H9 (cell line): Measurements from ENCODE around the gene NPAS3. TPM values are rescaled to one million over a fixed set of nuclear protein-coding genes. Genes with fewer than 3 reads are reported as not detected.

Experiments used
- DNase-seq: peaks from one replicate; pipeline ENCODE4 v3.0.0-alpha.2; 2017
- H2AFZ ChIP-seq: one replicate; pipeline ENCODE4 v1.6.1; 2013; ENCODE audit warnings: mild to moderate bottlenecking, low read length, control low read depth, moderate library complexity
- H2AK5ac ChIP-seq: 2 replicates; pipeline ENCODE4 v1.6.1; 2013; ENCODE audit warnings: low read length, control low read depth, mixed read lengths; ENCODE audit not compliant: insufficient read length
- H2BK120ac ChIP-seq: one replicate; pipeline ENCODE4 v1.6.1; 2013; ENCODE audit warnings: low read depth, mild to moderate bottlenecking, low read length, control low read depth, inconsistent platforms; ENCODE audit not compliant: poor library complexity, severe bottlenecking
- H2BK12ac ChIP-seq: 2 replicates; pipeline ENCODE4 v1.6.1; 2013; ENCODE audit warnings: low read length, control low read depth, mixed read lengths, low read depth; ENCODE audit not compliant: insufficient read length
- H2BK15ac ChIP-seq: 2 replicates; pipeline ENCODE4 v1.6.1; 2013; ENCODE audit warnings: low read depth, low read length, control low read depth
- H2BK20ac ChIP-seq: one replicate; pipeline ENCODE4 v1.6.1; 2013; ENCODE audit warnings: low read depth, mild to moderate bottlenecking, low read length, control low read depth, inconsistent platforms; ENCODE audit not compliant: poor library complexity, severe bottlenecking
- H2BK5ac ChIP-seq: 2 replicates; pipeline ENCODE4 v1.6.1; 2013; ENCODE audit warnings: low read length, control low read depth, mixed read lengths; ENCODE audit not compliant: insufficient read length
- H3K14ac ChIP-seq: 2 replicates; pipeline ENCODE4 v1.6.1; 2013; ENCODE audit warnings: low read length, control low read depth; ENCODE audit not compliant: insufficient read depth
- H3K18ac ChIP-seq: 2 replicates; pipeline ENCODE4 v1.6.1; 2013; ENCODE audit warnings: low read depth, mild to moderate bottlenecking, mixed read lengths, low read length, control low read depth; ENCODE audit not compliant: insufficient read length
- H3K23ac ChIP-seq: 2 replicates; pipeline ENCODE4 v1.6.1; 2013; ENCODE audit warnings: low read length, control low read depth, mixed read lengths, low read depth; ENCODE audit not compliant: insufficient read length
- H3K23me2 ChIP-seq: 2 replicates; pipeline ENCODE4 v1.6.1; 2013; ENCODE audit warnings: low read depth, mild to moderate bottlenecking, mixed read lengths, low read length, control low read depth; ENCODE audit not compliant: insufficient read length, poor library complexity, severe bottlenecking
- H3K27ac ChIP-seq: 2 replicates; pipeline ENCODE4 v1.5.1; 2013; ENCODE audit warnings: low read length, control low read depth, mixed read lengths, low read depth; ENCODE audit not compliant: insufficient read length
- H3K27me3 ChIP-seq: 2 replicates; pipeline ENCODE4 v1.6.1; 2013; ENCODE audit warnings: low read length, control low read depth, inconsistent platforms; ENCODE audit not compliant: insufficient read depth
- H3K4ac ChIP-seq: 2 replicates; pipeline ENCODE4 v1.6.1; 2013; ENCODE audit warnings: low read depth, mild to moderate bottlenecking, control low read depth, inconsistent platforms, low read length, moderate library complexity
- H3K4me1 ChIP-seq: 2 replicates; pipeline ENCODE4 v1.6.1; 2013; ENCODE audit warnings: low read length, control low read depth, inconsistent platforms; ENCODE audit not compliant: insufficient read depth
- H3K4me2 ChIP-seq: 2 replicates; pipeline ENCODE4 v1.6.1; 2013; ENCODE audit warnings: low read length, control low read depth, mixed read lengths; ENCODE audit not compliant: insufficient read length, insufficient read depth
- H3K56ac ChIP-seq: 2 replicates; pipeline ENCODE4 v1.6.1; 2013; ENCODE audit warnings: low read depth, mild to moderate bottlenecking, mixed read lengths, low read length, control low read depth; ENCODE audit not compliant: insufficient read length
- H3K79me1 ChIP-seq: 2 replicates; pipeline ENCODE4 v1.6.1; 2013; ENCODE audit warnings: low read depth, mild to moderate bottlenecking, moderate library complexity, low read length, control low read depth, inconsistent platforms; ENCODE audit not compliant: insufficient read depth, poor library complexity, severe bottlenecking
- H3K79me2 ChIP-seq: 2 replicates; pipeline ENCODE4 v1.6.1; 2013; ENCODE audit warnings: low read length, control low read depth, inconsistent platforms; ENCODE audit not compliant: insufficient read depth
- H3K9ac ChIP-seq: 2 replicates; pipeline ENCODE4 v1.6.1; 2013; ENCODE audit warnings: low read length, control low read depth, mixed read lengths; ENCODE audit not compliant: insufficient read length; ENCODE audit errors: extremely low read depth
- H3K9me3 ChIP-seq: one replicate; pipeline ENCODE4 v1.6.1; 2013; ENCODE audit warnings: low read depth, low read length, inconsistent platforms; ENCODE audit not compliant: control insufficient read depth
- H3T11ph ChIP-seq: one replicate; pipeline ENCODE4 v1.6.1; 2013; ENCODE audit warnings: mild to moderate bottlenecking, low read length, control low read depth, inconsistent platforms
- H4K20me1 ChIP-seq: one replicate; pipeline ENCODE4 v1.6.1; 2013; ENCODE audit not compliant: control insufficient read depth, insufficient read length, insufficient read depth
- H4K5ac ChIP-seq: 2 replicates; pipeline ENCODE4 v1.6.1; 2013; ENCODE audit warnings: low read depth, mild to moderate bottlenecking, mixed read lengths, low read length, control low read depth; ENCODE audit not compliant: insufficient read length
- H4K8ac ChIP-seq: replicated peaks from 2 replicates; pipeline ENCODE4 v1.6.1; 2013; ENCODE audit warnings: low read length, control low read depth, mixed read lengths, low read depth; ENCODE audit not compliant: insufficient read length
- H4K91ac ChIP-seq: 2 replicates; pipeline ENCODE4 v1.6.1; 2013; ENCODE audit warnings: low read depth, mild to moderate bottlenecking, moderate library complexity, mixed read lengths, low read length, control low read depth; ENCODE audit not compliant: insufficient read length
- H3K27ac Mint-ChIP-seq, 3 experiments: 2 replicates in 2 of 3; 3 replicates in 1 of 3; pipeline ENCODE4 v1.8.0; 2020 to 2021; ENCODE audit warnings: mixed read lengths in 3 of 3, mild to moderate bottlenecking in 1 of 3, moderate library complexity in 1 of 3
- H3K27me3 Mint-ChIP-seq: 2 replicates; pipeline ENCODE4 v1.8.0; 2021; ENCODE audit warnings: low read depth, mild to moderate bottlenecking, moderate library complexity, mixed read lengths
- H3K36me3 Mint-ChIP-seq, 3 experiments: 2 replicates in 2 of 3; 3 replicates in 1 of 3; pipeline ENCODE4 v1.8.0; 2020 to 2021; ENCODE audit warnings: low read depth in 3 of 3, mixed read lengths in 3 of 3; ENCODE audit not compliant: insufficient read depth in 1 of 3
- H3K4me1 Mint-ChIP-seq, 2 experiments: 2 replicates each; pipeline ENCODE4 v1.8.0; 2020; ENCODE audit warnings: mixed read lengths in 2 of 2
- H3K4me3 Mint-ChIP-seq, 2 experiments: 2 replicates in 1 of 2; 3 replicates in 1 of 2; pipeline ENCODE4 v1.8.0; 2020 to 2021; ENCODE audit warnings: mild to moderate bottlenecking in 2 of 2, mixed read lengths in 2 of 2, moderate library complexity in 1 of 2
- H3K9me3 Mint-ChIP-seq, 2 experiments: 2 replicates in 1 of 2; 3 replicates in 1 of 2; pipeline ENCODE4 v1.8.0; 2020; ENCODE audit warnings: mild to moderate bottlenecking in 2 of 2, mixed read lengths in 2 of 2, moderate library complexity in 1 of 2
- CTCF ChIP-seq: fragments of 200-600 bp; sonication (generic); conservative IDR thresholded peaks from 3 replicates; pipeline ENCODE4 v1.8.0; 2021; ENCODE audit warnings: antibody characterized with exemption, mild to moderate bottlenecking
- WGBS: extraction: QIAGEN DNeasy Blood & Tissue Kit; methylation state at CpG from one replicate; pipeline ENCODE4 v1.1.7; 2013; ENCODE audit warnings: missing lambda C conversion rate, low lambda C conversion rate, mixed read lengths; ENCODE audit not compliant: insufficient read length; ENCODE audit errors: extremely low coverage; 5-methylcytosine and 5-hydroxymethylcytosine counted together
- total RNA-seq: library from RNA; stranded (reverse); gene quantifications from 2 replicates; pipeline ENCODE4 v1.2.1, GENCODE V29; 2021

Gene NPAS3
- total RNA-seq, 1 experiment from 2014 or later: 0.17 TPM

- WGBS: no CpG with 5 or more reads among the region's 6 CpGs
- no peak overlapping the region for H2BK120ac ChIP-seq
- no peak overlapping the region for H2BK15ac ChIP-seq
- H4K8ac ChIP-seq: no peak overlapping the region
- H3K14ac ChIP-seq: no peak overlapping the region
- H2AFZ ChIP-seq: no peak overlapping the region
- no peak overlapping the region for H2BK20ac ChIP-seq
- no peaks in the 10 kb centered on the region for H3K79me2 ChIP-seq
- H3K9ac ChIP-seq: no peak overlapping the region
- H3K4me2 ChIP-seq: no peak overlapping the region
- H3K27me3 Mint-ChIP-seq: 0 out of 2 replicates have a peak, but pooled peaks cover 2% of the 10 kb centered on the region
- H3K79me1 ChIP-seq: no peaks in the 10 kb centered on the region
- no peak overlapping the region for H3K27ac ChIP-seq
- H3K18ac ChIP-seq: no peak overlapping the region
- H3K4me1 Mint-ChIP-seq: peaks cover 17 to 22% of the 10 kb centered on the region in 2 experiments
- no peak for DNase-seq
- no peaks in the 10 kb centered on the region for H3K27me3 ChIP-seq
- H4K91ac ChIP-seq: no peak overlapping the region
- no peaks in the 10 kb centered on the region for H4K20me1 ChIP-seq
- no peak overlapping the region for H3K23ac ChIP-seq
- no peak overlapping the region for H2AK5ac ChIP-seq
- no peaks in the 10 kb centered on the region for H3K9me3 Mint-ChIP-seq
- H4K5ac ChIP-seq: no peak overlapping the region
- H3K9me3 ChIP-seq: no peaks in the 10 kb centered on the region
- no peaks in the 10 kb centered on the region for H3K36me3 Mint-ChIP-seq
- 0 out of 2 replicates have a peak, but pooled peaks cover 2% of the 10 kb centered on the region for H3K4me1 ChIP-seq
- H3K4ac ChIP-seq: no peak overlapping the region
- no peak overlapping the region for H3K56ac ChIP-seq
- no peak overlapping the region for H3T11ph ChIP-seq
- H3K4me3 Mint-ChIP-seq: no peak overlapping the region
- H3K23me2 ChIP-seq: no peaks in the 10 kb centered on the region
- H2BK12ac ChIP-seq: no peak overlapping the region
- H3K27ac Mint-ChIP-seq: no peak overlapping the region
- no peak overlapping the region for H2BK5ac ChIP-seq
- TF ChIP-seq CTCF: no peak
Measured at GRCh38 chr14:33553706-33554278, 615.1 kb downstream of the NPAS3 start.
